ENCODE results near the gene DPH3.
"Not testable (repeated sequence)": the region's sequence is repeated elsewhere in the genome, so short reads cannot be mapped to it uniquely, and the experiment has no call there.

Gene DPH3

DNA sequence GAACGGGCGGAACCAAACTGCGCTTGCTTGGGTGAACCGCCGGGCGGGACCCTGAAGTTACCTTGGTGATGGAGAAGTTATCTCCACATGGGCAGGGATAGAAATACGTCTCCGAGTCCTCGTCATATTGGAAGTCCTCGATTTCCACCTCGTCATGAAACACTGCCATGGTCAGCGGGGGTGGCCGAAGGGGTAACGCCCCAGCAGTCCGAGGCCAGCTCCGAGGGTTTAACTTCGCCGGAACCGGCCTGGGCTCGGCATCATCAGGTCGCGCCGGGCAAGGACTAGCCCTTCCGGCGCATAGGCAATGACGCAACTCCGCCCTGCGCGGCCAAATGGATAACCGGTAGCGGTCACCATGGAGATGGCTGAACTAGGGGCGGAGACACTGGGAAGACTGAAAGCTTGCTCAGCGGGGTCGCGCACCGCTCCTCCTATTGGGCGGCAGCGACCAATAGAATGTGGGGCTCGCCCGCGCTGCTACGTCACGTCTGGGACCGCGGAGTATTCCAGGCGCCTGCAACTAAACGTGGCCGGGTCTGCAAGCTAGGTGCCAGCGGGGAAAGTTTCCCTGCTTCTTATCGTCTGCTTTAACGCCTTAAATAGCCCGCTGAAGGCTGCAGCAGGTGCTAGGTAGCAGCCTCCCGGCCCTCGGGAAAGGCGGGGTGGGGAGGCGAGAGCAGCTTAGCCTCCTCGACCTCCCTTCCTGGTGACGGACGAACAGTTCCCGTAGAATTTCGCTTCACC lies at the start of gene DPH3, which contains the start of gene OXNAD1:
DPH3 (minus strand) TSS at position 236 of the 747 bp plus-strand sequence; CDS start at position 169, 67 bp downstream.
OXNAD1 (plus strand) TSS at position 505 of the 747 bp plus-strand sequence. CDS start 5,741 bp downstream, outside the sequence.
- peak; percentile 99 for DNase-seq (ENCODE audit: low read depth)

DNA sequence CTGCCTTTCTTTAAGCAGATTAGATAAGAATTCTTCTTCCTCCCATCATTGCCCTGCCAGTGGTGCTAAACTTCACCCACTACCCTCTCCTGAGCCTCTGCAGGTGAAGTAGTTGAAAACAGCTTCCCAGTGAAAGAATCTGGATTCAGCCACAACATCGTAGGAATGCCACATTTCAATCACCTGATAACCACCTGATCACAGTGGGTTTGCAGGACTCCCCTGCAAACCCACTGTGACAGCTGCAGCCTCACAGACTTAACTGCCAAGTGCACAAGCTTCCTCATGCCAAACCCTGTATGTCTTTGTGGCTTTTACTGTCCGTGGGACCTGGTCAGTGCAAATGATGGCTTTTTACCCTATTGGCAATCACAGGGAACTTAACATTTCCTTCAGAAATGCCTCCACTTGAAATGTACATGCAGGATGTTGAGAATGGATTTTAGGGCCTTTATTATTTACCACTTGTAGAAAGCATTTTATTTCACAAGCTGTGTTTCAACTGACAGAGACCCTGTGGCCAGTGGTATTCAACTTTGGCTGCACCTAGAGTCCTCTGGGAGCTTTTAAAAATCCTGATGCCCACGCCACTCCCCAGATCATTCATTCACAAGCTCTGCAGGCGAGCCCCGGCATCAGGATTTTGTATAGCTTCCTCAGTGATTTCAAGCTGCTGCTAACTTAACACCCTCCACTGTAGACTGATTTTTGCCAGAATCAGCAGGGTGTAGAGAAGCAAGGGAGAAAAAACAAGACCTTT lies 49.3 kb upstream of the DPH3 start:
- no peak for DNase-seq (ENCODE audit: low read depth)

DNA sequence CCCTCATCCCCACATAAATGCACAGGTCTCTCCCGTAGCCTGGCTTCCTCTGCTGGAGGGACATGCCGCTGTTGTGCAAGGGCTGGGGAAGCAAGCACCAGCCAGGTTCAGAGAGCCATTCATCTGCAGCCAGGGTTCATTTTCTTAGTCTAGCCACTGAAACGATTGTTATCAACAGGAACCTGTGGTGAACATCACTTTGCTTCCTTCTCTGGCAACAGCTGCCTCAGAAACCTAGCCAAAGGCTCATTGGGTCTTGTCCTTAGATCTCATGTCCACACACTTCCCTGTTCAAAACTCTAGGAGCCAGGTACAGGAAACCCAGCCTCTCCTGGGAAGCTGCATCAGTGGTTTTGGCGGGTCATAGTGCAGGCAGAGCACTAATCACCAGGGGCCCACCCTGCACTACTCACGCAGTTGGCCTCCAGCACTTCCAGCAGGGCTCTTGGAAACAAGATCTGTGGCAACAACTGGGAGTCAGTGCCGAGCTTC lies 47.3 kb upstream of the DPH3 start:
- DNase-seq (ENCODE audit: low read depth): no peak

DNA sequence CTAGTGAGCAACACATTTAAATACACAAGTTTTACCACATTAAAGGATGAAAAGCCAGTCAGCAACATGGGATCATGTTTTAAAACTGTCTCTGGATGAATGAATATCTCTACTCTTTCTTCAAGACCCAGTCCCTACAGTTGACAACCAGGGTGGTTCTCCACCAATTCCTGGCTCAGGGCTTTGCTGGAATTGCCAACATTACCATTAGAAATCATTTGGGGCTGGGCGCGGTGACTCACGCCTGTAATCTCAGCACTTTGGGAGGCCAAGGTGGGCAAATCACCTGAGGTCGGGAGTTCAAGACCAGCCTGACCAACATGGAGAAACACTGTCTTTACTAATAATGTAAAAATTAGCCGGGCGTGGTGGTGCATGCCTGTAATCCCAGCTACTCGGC lies 45.7 kb upstream of the DPH3 start:
- DNase-seq (ENCODE audit: low read depth): not testable (repeated sequence)

DNA sequence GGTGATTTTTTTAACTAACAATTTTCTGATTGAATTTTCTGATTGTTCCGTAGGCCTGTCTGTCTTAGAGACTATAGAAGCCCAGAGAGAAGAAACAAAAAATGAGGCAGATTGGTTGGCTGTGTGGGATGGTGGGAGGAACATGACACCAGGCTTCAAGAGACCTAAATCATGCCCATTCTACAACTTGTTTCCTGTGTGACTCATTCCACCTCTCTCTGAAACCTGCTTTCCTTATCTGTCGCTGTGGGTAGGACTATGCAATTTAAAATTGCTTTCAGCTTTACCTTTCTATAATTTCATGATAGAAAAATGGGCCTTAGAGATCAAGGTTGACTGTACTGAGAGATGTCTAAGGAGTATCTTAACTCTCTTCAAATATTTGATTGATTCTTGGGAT lies 44.8 kb upstream of the DPH3 start:
- peak; percentile 39 for DNase-seq (ENCODE audit: low read depth)

DNA sequence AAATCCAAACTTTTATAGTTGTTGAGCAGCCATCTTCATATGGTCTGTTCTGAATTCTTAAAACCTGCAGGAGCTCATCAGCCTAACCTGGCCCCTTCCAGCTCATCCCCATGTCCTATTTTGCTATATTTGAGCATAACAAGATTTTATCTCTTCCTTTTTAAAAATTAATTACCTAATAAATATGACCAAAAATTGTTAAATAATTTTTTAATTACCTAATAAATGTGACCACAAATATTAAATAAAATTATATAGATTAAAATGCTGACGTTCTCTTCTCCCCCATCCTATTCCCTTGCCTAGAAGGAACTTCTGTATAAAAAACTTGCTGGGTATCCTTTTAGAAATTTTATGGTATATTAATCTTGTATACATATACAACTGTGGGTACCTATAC lies 44.0 kb upstream of the DPH3 start:
- no peak for DNase-seq (ENCODE audit: low read depth)

DNA sequence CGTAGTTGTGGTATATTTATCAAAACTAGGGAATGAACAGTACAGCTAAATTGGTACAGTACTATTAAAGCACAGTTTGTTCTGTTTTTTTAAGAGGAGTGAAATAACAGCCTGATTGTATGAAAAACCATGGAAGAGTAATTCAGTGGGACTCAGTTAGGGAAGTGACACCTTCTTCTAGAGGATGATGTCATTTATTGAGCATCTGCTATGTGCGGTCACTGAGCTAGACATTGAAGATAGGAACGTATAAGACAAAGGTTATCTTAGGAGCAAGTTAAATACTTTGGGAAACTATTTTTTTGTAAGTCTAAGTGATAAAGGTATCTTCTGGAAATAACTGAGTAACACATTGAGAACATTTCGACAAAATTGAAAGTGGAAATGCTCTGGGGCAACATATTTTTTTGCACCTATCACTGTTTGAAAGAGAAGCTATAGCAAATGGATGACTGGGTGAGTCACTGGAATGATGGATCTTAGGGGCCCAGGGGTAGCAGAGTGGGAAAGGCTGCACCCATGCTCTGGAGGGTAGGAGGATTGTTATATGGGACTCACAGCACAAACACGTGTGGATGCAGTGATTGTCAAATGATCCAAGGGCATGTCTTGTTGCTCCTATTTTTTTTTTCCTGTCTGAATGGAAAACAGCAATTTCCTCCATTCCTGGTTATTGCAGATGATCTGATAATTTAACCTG lies 43.2 kb upstream of the DPH3 start:
- DNase-seq (ENCODE audit: low read depth): no peak

DNA sequence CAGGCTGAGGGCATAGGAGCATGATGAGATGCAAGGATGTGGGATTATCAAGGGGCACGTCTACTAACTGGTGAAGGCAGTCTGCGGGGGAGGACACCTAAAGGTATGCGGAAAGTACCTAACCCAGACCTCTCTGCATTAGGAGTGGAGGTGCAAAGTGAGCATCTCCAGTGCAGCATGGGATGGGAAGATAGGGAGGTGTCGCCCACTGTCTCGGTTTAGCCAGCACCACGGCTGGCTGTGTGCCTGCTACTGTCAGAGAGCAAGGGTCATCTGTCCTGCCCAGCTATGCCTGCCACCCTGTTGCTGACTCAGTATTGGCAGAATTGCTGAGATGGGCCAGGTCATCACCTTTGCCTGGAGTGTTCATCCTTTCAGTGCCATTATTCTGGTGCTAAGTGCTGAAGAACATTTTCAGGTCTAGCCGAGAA lies 40.4 kb upstream of the DPH3 start:
- DNase-seq (ENCODE audit: low read depth): peak; percentile 30

DNA sequence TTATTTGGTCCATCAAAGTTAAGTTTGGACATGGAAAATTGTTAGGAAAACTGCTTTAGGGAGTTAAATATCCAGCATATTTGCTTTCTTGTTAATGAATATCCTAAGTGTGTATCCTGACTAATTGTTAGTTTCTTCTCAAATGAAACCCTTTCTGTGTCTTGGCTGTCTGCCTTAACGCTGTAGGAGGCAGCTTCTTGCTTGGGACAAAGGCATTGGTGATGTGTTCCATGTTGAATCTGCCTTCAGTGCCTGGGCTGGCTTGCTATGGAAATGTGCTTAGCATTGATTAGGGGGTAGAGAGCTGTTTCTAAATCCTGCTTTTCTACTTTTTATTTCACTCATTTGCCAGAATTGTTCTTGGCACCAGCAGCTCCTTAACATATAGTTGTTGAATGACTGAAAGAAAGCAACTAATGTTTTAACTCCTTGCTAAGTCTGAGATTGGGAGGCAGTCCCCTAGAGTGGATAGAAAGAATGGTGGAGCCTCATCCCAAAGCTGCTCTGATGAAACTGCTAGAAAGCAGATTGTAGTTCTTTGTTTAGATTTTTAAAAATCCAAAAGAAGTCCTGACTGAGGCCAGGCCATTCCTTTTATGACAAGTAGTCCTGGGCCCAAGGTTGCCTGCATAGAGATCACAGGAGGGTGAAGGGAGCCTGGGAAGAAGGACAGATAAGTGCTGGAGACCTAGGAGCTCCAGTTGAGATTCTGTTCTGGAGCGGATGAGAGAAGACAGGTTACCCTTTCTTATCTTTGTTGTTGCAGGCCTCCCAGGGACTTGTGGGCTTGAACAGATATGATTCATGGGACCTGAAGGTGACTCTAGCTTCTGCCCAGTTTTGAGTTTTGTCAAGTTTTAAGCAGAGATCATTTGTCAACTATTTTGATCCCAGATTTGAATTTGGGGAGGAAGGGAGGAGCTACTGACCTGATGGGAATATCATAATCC lies 39.6 kb upstream of the DPH3 start:
- DNase-seq (ENCODE audit: low read depth): no peak

DNA sequence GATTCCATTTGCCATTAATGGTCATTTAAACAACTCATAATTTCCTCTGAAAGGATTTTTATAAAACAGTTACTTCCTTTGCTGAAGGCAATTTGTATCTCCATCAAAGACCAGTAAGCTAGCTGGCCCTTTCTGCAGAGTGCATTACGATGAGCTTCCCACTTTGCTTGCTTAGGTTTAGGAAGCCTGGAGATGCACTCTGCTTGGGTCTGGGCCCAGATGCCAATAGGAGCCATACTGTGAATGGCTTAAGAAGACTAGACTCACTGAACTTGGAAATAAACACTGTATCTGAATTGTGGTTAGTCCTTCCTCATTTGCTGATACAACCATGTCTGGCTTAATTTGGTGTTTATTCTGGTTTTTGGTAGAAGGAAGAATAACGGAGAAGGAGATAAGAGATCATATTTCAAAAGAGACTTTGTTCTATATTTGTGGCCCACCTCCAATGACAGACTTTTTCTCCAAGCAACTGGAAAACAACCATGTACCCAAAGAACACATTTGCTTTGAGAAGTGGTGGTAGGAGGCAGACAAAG lies 38.4 kb upstream of the DPH3 start:
- no peak for DNase-seq (ENCODE audit: low read depth)

DNA sequence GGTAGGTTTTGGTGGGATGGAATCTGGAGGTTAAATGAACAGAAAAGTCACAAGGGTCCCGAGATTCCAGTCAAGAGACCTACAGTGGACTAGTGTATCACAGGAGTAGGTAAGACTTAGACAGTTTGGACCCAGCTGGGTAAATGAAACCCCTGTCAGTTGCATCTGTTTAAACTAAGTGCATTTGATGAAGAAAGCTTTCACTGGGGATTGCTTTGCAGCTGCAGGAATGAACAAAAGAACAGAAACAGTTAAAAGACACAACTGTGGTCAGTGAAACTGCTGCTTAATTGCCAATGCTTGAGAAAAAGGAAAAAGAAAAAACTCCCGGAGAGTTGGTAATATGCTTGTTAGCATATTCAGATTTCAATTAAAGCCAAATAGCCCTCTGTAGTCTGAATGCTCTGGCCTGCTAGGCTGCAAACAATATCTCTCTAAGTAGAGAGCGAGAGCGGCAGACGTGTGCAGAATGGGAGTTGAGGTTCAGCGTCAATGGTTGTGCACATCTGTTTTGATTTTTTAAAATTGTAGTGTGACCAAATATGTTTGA lies 37.4 kb upstream of the DPH3 start:
- DNase-seq (ENCODE audit: low read depth): no peak

DNA sequence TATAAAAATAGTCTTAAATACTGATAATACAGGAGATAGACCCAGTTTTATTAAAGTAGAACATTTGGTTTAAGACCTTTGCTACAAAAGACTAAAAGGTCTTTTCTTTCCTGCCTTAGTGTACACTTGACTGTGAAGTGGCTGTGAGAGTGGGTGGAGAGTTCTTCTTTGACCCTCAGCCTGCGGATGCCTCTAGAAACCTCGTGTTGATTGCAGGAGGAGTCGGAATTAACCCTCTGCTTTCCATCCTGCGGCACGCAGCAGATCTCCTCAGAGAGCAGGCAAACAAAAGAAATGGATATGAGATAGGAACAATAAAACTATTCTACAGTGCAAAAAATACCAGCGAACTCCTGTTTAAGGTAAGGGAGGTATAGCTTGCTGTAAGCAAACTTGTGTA lies 36.8 kb upstream of the DPH3 start:
- no peak for DNase-seq (ENCODE audit: low read depth)

DNA sequence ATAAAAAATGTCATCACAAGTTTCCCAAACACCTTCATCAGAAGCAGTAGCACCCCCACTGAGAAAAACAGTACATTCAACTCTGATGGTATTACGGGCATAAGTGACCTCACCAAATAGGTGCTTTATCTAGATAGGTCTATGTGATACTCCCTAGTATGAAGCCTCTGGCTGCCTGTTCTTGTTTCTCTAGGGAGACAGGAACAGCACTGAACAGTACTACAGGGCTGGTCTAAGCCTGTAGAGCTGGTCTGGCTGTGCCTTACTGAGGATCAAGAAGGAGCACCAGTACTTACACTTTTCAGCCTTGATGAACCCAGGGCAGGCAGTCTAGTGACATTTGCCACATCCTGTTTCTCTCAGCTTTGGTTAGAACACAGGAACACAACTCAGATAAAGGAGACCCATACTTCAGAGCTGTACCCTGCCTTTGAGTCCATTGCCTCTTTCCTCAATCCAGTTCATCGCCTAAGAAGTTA lies 36.2 kb upstream of the DPH3 start:
- DNase-seq (ENCODE audit: low read depth): peak; percentile 35

DNA sequence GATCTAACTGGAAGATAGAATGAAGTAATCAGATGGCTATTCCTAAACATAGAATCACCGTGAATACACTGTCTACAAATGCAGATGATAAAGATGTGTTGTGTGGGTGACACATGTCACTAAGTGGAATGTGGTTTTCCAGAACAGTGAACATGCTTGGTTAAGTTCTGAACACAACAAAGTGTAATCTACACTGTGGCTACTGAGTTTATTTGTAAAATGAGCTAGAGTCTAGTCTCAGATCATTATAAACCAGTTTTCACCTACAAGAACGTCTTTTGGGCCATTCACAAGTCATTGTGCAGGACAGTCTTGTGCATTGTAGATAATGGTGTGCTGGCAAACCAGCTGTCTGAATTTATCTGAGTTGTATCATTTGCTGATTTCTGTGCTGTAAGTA lies 35.6 kb upstream of the DPH3 start:
- DNase-seq (ENCODE audit: low read depth): no peak

DNA sequence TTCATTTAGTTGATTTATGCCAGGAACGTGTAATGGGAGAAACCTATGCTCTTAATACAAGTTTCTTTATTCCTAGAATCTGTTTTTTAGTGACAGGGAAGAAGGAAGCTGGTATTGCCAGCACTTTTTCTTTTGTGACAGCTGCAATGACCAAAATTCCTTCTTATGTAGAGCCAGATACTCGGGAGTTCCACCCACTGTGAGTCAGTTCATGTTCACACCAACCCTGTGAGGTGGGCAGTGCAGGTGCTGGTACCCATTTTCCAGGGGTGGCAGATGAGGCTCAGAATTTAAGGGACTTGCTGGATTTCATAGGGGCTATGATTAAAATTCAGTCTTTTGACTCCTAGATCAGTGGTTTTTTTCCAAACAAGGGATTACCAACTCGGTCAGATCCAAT lies 35.0 kb upstream of the DPH3 start:
- DNase-seq (ENCODE audit: low read depth): no peak

DNA sequence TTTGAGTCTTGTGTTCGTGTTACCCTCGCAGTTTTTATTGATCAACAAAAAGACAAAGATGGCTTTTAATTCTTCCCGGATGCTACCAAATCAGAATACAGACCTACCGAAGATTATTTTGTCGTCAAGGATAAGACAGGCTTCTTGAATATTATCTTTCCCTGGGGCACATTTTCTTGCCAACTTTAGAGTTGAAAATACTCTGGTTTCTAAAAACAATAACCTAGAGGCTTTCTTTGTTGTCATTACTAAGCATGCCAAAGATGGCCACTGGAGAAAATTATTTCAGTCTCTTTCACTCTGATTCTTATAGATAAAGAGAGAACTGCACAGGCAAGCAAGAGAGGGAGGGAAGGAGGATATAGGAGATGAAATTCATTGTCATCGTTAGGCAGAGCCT lies 34.1 kb upstream of the DPH3 start:
- DNase-seq (ENCODE audit: low read depth): no peak

DNA sequence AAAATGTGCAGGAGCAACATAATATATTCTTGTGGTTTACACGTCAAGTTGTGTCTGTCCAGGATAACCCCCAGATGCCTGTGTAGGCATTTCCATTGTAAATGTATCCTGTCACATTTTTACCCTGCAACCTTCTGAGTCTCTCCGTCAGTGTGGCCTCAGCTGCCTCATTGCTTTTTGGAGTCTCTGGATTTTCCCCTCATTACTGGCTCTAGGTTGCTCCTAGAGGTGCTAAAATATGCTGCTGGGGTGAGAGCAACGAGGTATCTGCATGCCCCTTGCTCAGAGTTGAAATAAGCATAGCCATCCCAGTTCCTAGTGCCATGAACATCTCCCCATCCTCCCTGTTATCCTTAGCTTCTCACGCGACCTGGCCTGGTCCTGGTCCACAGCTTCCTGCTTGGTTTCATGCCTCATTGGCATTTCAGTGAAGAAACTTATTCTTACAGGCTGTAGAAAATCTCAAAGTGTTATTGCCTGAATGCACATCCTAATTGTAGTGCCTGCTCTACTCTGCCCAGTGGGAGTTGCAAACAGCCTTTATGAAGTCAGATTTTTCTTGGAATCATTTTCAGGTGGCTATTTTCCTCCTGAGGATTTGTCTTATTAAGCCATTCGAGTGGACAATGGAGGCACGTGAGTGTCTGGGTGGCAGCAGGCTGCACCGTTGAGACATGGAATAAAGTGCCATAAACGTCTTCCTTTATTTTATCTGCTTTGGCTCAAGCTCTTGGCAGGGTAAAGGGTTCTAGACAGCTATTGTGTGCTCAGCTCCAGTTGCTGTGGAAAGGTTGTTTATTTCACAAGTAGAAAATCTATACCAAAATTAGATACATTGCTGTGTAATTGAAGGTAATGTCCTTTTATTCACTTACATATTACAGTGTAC lies 33.5 kb upstream of the DPH3 start:
- no peak for DNase-seq (ENCODE audit: low read depth)

DNA sequence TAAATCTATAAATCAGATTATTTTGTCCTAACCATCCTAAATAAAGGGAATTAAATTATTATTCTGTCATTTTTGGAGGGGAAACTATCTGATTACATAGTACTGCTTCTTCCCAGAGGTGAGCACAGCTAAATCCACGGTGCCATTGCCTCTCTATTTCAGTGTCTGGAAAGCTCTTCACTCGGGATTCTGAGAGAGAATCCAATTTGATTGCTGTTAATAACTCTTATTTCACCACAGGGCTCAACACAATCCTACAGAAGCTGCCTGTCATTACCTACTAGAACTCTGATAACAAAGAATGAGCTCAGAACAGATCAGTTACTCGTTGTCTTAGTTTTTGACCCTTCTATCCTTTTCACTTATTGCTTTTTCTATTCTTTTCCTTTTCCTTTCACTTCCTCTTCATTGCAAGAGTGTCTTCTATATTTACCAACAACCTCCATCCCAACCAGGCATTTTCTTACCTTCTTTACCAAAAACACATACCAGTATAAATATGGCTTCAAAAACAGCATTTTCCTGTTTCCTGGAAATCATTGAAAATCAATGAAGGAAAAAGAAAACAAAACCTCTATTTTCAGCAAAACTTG lies 30.7 kb upstream of the DPH3 start:
- DNase-seq (ENCODE audit: low read depth): no peak

DNA sequence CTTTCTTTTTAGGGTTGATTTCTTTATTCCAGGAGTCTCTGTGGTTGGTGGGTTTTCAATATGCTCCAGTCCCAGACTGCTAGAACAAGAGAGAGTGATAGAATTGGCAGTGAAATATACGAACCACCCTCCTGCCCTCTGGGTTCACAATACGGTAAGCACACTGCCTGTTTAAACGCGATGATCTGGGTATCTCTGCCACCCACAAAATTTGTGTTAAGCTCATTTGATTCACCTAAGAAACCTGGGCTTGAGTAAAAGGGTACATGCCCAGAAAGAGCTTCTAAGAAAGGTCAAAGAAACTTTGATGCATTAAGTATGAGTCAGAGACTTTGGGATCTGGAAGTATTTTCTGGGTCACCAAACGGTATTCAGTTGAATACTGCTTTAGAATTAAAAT lies 30.1 kb upstream of the DPH3 start:
- no peak for DNase-seq (ENCODE audit: low read depth)

All from activated gamma-delta T cell treated with anti-CD3 and anti-CD28 coated beads, Interleukin-2, amount 50 U/mL, for 16 hours (primary cell).